ENCODE data around the gene METAP2.

Gene METAP2

GRCh38 chr12:95506707-95507523 lies 33.0 kb downstream of the METAP2 start:
- no peak for FAIRE-seq

GRCh38 chr12:95509300-95509699 lies 35.3 kb downstream of the METAP2 start:
- no peak for FAIRE-seq

More at GRCh38 chr12:95506707-95507523, 33.0 kb downstream of the METAP2 start:
- no peak for DNase-seq (ENCODE audit: insufficient read length, low spot score)

GRCh38 chr12:95511977-95512376 lies 38.0 kb downstream of the METAP2 start:
- FAIRE-seq (no peak), DNase-seq (ENCODE audit: insufficient read length, low spot score) (no peak)

More at GRCh38 chr12:95509300-95509699, 35.3 kb downstream of the METAP2 start:
- no peak for DNase-seq (ENCODE audit: insufficient read length, low spot score)

- FAIRE-seq = no peak
- no peak for DNase-seq (ENCODE audit: insufficient read length, low spot score)
Measured at GRCh38 chr12:95513599-95513998, 39.6 kb downstream of the METAP2 start.

- DNase-seq (ENCODE audit: insufficient read length, low spot score) (no peak), FAIRE-seq (no peak)
Measured at GRCh38 chr12:95515197-95515596, 41.2 kb downstream of the METAP2 start.

- DNase-seq (ENCODE audit: insufficient read length, low spot score) = no peak
- no peak for FAIRE-seq
Measured at GRCh38 chr12:95516757-95517156, 42.8 kb downstream of the METAP2 start.

- DNase-seq (ENCODE audit: insufficient read length, low spot score) (no peak), FAIRE-seq (no peak)
Measured at GRCh38 chr12:95517246-95517645, 43.3 kb downstream of the METAP2 start.

GRCh38 chr12:95518944-95519343 lies 45.0 kb downstream of the METAP2 start:
- DNase-seq (ENCODE audit: insufficient read length, low spot score) (no peak), FAIRE-seq (no peak)

GRCh38 chr12:95520816-95521215 lies 46.9 kb downstream of the METAP2 start:
- no peak for DNase-seq (ENCODE audit: insufficient read length, low spot score)
- no peak for FAIRE-seq

GRCh38 chr12:95522692-95523091 lies 48.7 kb downstream of the METAP2 start:
- no peak for FAIRE-seq

GRCh38 chr12:95528431-95528830 lies 54.5 kb downstream of the METAP2 start:
- DNase-seq (ENCODE audit: insufficient read length, low spot score) (no peak), FAIRE-seq (no peak)

More at GRCh38 chr12:95522692-95523091, 48.7 kb downstream of the METAP2 start:
- DNase-seq (ENCODE audit: insufficient read length, low spot score) = no peak

- no peak for FAIRE-seq
- DNase-seq (ENCODE audit: insufficient read length, low spot score) = no peak
Measured at GRCh38 chr12:95529693-95530225, 55.8 kb downstream of the METAP2 start.

- FAIRE-seq = peak; percentile 54
- DNase-seq (ENCODE audit: insufficient read length, low spot score) = no peak
Measured at GRCh38 chr12:95532851-95533250, 58.9 kb downstream of the METAP2 start.

GRCh38 chr12:95533985-95534384 lies 60.0 kb downstream of the METAP2 start:
- FAIRE-seq (peak; percentile 66), DNase-seq (ENCODE audit: insufficient read length, low spot score) (no peak)

- FAIRE-seq (no peak), DNase-seq (ENCODE audit: insufficient read length, low spot score) (no peak)
Measured at GRCh38 chr12:95538006-95538405, 64.1 kb downstream of the METAP2 start.

GRCh38 chr12:95538656-95539055 lies 64.7 kb downstream of the METAP2 start:
- DNase-seq (ENCODE audit: insufficient read length, low spot score) (no peak), FAIRE-seq (no peak)

GRCh38 chr12:95541436-95541835 lies 67.5 kb downstream of the METAP2 start:
- FAIRE-seq (no peak), DNase-seq (ENCODE audit: insufficient read length, low spot score) (no peak)

GRCh38 chr12:95543305-95543704 lies 69.4 kb downstream of the METAP2 start:
- no peak for DNase-seq (ENCODE audit: insufficient read length, low spot score)
- no peak for FAIRE-seq

GRCh38 chr12:95544756-95545155 lies 70.8 kb downstream of the METAP2 start:
- no peak for DNase-seq (ENCODE audit: insufficient read length, low spot score)
- no peak for FAIRE-seq

- DNase-seq (ENCODE audit: insufficient read length, low spot score) (no peak), FAIRE-seq (no peak)
Measured at GRCh38 chr12:95545303-95545702, 71.4 kb downstream of the METAP2 start.

GRCh38 chr12:95545731-95546490 lies 72.0 kb downstream of the METAP2 start:
- FAIRE-seq (no peak), DNase-seq (ENCODE audit: insufficient read length, low spot score) (no peak)

GRCh38 chr12:95546491-95546813 lies 72.5 kb downstream of the METAP2 start:
- no peak for FAIRE-seq
- DNase-seq (ENCODE audit: insufficient read length, low spot score) = no peak

Measured in HTR-8/SVneo (cell line).